A673 (cell line): ENCODE data around the gene CCT3.
"Not testable (repeated sequence)": the region's sequence is repeated elsewhere in the genome, so short reads cannot be mapped to it uniquely, and the experiment has no call there.

Experiments used
- EZH2 ChIP-seq: fragments of 200-600 bp; sonication (generic); IDR thresholded peaks from 2 replicates; pipeline ENCODE4 v1.6.1; 2017; ENCODE audit warnings: borderline replicate concordance, low read depth, mild to moderate bottlenecking, mixed read lengths, antibody characterized with exemption, low read length; ENCODE audit not compliant: poor library complexity, severe bottlenecking
- TF ChIP-seq, protein P1 (sequence below): fragments of 300-800, 200-600 bp; sonication (generic); conservative IDR thresholded peaks from 2 replicates; pipeline ENCODE4 v1.5.1; 2017; ENCODE audit warnings: low read depth, mild to moderate bottlenecking, antibody characterized with exemption, low read length, moderate library complexity, mixed read lengths

DNA sequence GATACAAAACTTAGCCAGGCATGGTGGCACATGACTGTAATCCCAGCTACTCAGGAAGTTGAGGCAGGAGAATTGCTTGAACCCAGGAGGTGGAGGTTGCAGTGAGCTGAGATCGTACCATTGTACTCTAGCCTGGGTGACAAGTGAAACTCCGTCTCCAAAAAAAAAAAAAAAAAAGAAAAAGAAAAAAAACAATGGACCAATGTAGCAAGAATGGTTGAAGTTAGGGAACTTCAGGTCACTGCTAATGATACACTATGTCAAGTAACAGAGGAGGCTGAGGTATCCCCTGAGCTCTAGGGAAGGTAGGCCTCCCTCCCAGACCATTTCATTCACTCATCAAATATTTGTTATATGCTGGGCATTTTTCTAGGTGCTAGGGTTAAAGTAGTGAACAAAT, 7.9 kb upstream of the CCT3 start:
- TF ChIP-seq, protein P1, sequence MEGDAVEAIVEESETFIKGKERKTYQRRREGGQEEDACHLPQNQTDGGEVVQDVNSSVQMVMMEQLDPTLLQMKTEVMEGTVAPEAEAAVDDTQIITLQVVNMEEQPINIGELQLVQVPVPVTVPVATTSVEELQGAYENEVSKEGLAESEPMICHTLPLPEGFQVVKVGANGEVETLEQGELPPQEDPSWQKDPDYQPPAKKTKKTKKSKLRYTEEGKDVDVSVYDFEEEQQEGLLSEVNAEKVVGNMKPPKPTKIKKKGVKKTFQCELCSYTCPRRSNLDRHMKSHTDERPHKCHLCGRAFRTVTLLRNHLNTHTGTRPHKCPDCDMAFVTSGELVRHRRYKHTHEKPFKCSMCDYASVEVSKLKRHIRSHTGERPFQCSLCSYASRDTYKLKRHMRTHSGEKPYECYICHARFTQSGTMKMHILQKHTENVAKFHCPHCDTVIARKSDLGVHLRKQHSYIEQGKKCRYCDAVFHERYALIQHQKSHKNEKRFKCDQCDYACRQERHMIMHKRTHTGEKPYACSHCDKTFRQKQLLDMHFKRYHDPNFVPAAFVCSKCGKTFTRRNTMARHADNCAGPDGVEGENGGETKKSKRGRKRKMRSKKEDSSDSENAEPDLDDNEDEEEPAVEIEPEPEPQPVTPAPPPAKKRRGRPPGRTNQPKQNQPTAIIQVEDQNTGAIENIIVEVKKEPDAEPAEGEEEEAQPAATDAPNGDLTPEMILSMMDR = not testable (repeated sequence)
- TF ChIP-seq EZH2 = not testable (repeated sequence)
